Loucy (cell line): ENCODE data around the gene AMN.

Experiments
- H2AFZ ChIP-seq: fragments of 200-600 bp; sonication (generic); 2 replicates; pipeline ENCODE4 v1.6.0; 2016; ENCODE audit warnings: antibody characterized with exemption, mild to moderate bottlenecking, low read length, moderate library complexity
- H3F3A ChIP-seq: fragments of 200-600 bp; 2 replicates; pipeline ENCODE4 v1.6.0; 2016; ENCODE audit warnings: antibody characterized with exemption, low read depth, mild to moderate bottlenecking
- H3K27me3 ChIP-seq: fragments of 200-600 bp; sonication (generic); 2 replicates; pipeline ENCODE4 v1.6.1; 2014; ENCODE audit warnings: low read length, mild to moderate bottlenecking; ENCODE audit not compliant: insufficient read depth, poor library complexity, severe bottlenecking
- H3K36me3 ChIP-seq: fragments of 200-600 bp; sonication (generic); 2 replicates; pipeline ENCODE4 v1.6.1; 2016; ENCODE audit warnings: low read length; ENCODE audit not compliant: insufficient read depth
- H3K4me1 ChIP-seq: fragments of 200-600 bp; sonication (generic); 2 replicates; pipeline ENCODE4 v1.5.1; 2014; ENCODE audit warnings: low read length, mild to moderate bottlenecking; ENCODE audit not compliant: insufficient read depth, poor library complexity, severe bottlenecking
- H3K4me2 ChIP-seq: fragments of 200-600 bp; sonication (generic); 2 replicates; pipeline ENCODE4 v1.6.0; 2014; ENCODE audit warnings: antibody characterized with exemption, low read length, low read depth, mild to moderate bottlenecking; ENCODE audit not compliant: poor library complexity, severe bottlenecking
- H3K4me3 ChIP-seq: fragments of 200-600 bp; sonication (generic); 2 replicates; pipeline ENCODE4 v1.5.1; 2014; ENCODE audit warnings: low read length, mild to moderate bottlenecking, mixed read lengths; ENCODE audit not compliant: poor library complexity, severe bottlenecking
- H3K79me2 ChIP-seq: fragments of 200-600 bp; sonication (generic); 2 replicates; pipeline ENCODE4 v1.6.1; 2014; ENCODE audit warnings: low read length; ENCODE audit not compliant: insufficient read depth
- H3K9ac ChIP-seq: fragments of 200-600 bp; sonication (generic); 2 replicates; pipeline ENCODE4 v1.6.0; 2014; ENCODE audit warnings: mild to moderate bottlenecking, low read depth, low read length, moderate library complexity; ENCODE audit not compliant: poor library complexity, severe bottlenecking
- H3K9me2 ChIP-seq: fragments of 200-600 bp; sonication (generic); replicated peaks from 2 replicates; pipeline ENCODE4 v1.6.1; 2016; ENCODE audit warnings: low read depth, low read length, mixed read lengths
- H3K9me3 ChIP-seq: fragments of 200-600 bp; sonication (generic); 2 replicates; pipeline ENCODE4 v1.6.1; 2014; ENCODE audit warnings: mild to moderate bottlenecking, antibody characterized with exemption, low read length, low read depth; ENCODE audit not compliant: insufficient read depth
- H4K20me1 ChIP-seq: fragments of 200-600 bp; sonication (generic); 2 replicates; pipeline ENCODE4 v1.6.0; 2014; ENCODE audit warnings: antibody characterized with exemption, low read length, mild to moderate bottlenecking; ENCODE audit not compliant: insufficient read depth, poor library complexity, severe bottlenecking
- EZH2phosphoT487 ChIP-seq: fragments of 200-600 bp; IDR thresholded peaks from 2 replicates; pipeline ENCODE4 v1.6.1; 2018; ENCODE audit warnings: antibody characterized with exemption, mild to moderate bottlenecking, moderate library complexity, borderline replicate concordance
- TF ChIP-seq, protein P1 (sequence below): fragments of 200-600 bp; sonication (generic); conservative IDR thresholded peaks from 2 replicates; pipeline ENCODE4 v1.5.1; 2014; ENCODE audit warnings: mild to moderate bottlenecking, antibody characterized with exemption, low read length

AMN gene

DNA sequence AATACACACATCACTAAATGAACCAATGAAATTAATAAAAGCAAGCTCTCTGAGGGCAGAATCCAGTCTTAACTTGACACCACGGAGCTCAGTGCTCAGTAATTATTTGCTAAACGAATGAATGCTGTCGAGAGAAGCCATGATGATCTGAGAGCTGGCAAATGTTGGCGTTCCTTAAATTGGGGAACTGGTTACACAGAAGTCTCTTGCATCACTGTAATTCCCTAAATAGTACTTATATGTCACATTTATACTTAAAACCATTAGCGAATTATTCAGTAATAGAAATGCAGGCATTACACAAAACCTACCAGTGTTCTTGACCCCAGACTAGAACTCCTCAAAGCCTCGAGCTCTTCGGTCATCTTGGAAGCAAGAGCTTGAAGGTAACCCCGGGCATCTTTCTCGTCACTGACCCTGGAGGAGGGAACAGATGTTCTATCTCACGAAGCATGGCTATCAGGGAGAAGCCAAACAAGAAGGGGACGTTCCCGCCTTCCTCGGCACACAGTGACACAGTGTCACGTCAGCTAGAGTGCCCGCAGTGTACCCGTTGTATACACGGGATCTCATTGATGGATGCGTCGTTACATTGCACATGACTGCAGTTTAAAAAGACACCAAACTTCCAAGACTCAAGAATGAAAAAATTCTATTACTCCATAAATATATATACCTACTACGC, 43.6 kb downstream of the AMN start:
- TF ChIP-seq, protein P1, sequence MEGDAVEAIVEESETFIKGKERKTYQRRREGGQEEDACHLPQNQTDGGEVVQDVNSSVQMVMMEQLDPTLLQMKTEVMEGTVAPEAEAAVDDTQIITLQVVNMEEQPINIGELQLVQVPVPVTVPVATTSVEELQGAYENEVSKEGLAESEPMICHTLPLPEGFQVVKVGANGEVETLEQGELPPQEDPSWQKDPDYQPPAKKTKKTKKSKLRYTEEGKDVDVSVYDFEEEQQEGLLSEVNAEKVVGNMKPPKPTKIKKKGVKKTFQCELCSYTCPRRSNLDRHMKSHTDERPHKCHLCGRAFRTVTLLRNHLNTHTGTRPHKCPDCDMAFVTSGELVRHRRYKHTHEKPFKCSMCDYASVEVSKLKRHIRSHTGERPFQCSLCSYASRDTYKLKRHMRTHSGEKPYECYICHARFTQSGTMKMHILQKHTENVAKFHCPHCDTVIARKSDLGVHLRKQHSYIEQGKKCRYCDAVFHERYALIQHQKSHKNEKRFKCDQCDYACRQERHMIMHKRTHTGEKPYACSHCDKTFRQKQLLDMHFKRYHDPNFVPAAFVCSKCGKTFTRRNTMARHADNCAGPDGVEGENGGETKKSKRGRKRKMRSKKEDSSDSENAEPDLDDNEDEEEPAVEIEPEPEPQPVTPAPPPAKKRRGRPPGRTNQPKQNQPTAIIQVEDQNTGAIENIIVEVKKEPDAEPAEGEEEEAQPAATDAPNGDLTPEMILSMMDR, result no peak
- TF ChIP-seq EZH2phosphoT487, result no peak
- H2AFZ ChIP-seq, result no peak overlapping the region
- no peaks in the 10 kb centered on the region for H3K4me1 ChIP-seq
- no peak overlapping the region for H3K4me3 ChIP-seq
- no peaks in the 10 kb centered on the region for H3K79me2 ChIP-seq
- no peaks in the 10 kb centered on the region for H3K36me3 ChIP-seq
- no peaks in the 10 kb centered on the region for H3F3A ChIP-seq
- H3K9ac ChIP-seq, result no peak overlapping the region
- H3K9me2 ChIP-seq, result no peaks in the 10 kb centered on the region
- no peaks in the 10 kb centered on the region for H3K27me3 ChIP-seq
- no peaks in the 10 kb centered on the region for H4K20me1 ChIP-seq
- H3K4me2 ChIP-seq, result no peak overlapping the region
- H3K9me3 ChIP-seq, result no peaks in the 10 kb centered on the region

- Histone ChIP-seq H3K79me2 (no peaks in the 10 kb centered on the region), H3K9me3 (no peaks in the 10 kb centered on the region), H3K9ac (no peak overlapping the region), H3K4me3 (no peak overlapping the region), H3K27me3 (no peaks in the 10 kb centered on the region), H3K4me1 (no peaks in the 10 kb centered on the region), H4K20me1 (no peaks in the 10 kb centered on the region), H2AFZ (no peak overlapping the region), H3F3A (no peaks in the 10 kb centered on the region), H3K4me2 (no peak overlapping the region), H3K36me3 (no peaks in the 10 kb centered on the region), H3K9me2 (no peaks in the 10 kb centered on the region)
- TF ChIP-seq EZH2phosphoT487, result no peak
- TF ChIP-seq, protein P1, result no peak
Observed at GRCh38 chr14:102966681-102967505, 44.4 kb downstream of the AMN start.

DNA sequence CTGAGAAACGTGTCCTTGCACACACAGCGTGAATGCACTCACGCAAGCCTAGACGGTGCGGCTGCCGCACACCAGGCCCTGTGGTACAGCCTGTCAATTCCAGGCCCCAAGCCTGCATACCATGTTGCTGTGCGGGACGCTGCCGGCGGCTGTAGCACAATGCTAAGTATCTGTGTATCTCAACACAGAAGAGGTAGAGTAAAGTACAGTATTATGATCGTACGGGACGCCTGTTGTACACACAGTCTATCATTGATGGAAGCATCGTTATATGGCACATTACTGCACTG, 45.0 kb downstream of the AMN start:
- Histone ChIP-seq H3K79me2 (no peaks in the 10 kb centered on the region), H3K4me3 (no peak overlapping the region), H3K9me3 (no peaks in the 10 kb centered on the region), H3K36me3 (no peaks in the 10 kb centered on the region), H3K9ac (no peak overlapping the region), H3K9me2 (no peaks in the 10 kb centered on the region), H3K27me3 (no peaks in the 10 kb centered on the region), H4K20me1 (no peaks in the 10 kb centered on the region), H2AFZ (no peak overlapping the region), H3K4me1 (no peaks in the 10 kb centered on the region), H3F3A (no peaks in the 10 kb centered on the region), H3K4me2 (no peak overlapping the region)
- TF ChIP-seq, protein P1, result no peak
- TF ChIP-seq EZH2phosphoT487, result no peak
